Stimulated activated naive CD8-positive, alpha-beta T cell treated with anti-CD3 and anti-CD28 coated beads, Interleukin-15, amount 100 ng/mL, for 72 hours (primary cell): ENCODE data around the gene QRFP.
A peak's percentile ranks its signal among the peaks of the same experiment; 100 is the strongest.

Experiments
- ATAC-seq: fragments of 150-1000 bp; cut with Tn5 transposase; 2 replicates; pipeline ENCODE4 v1.10.0; 2021; ENCODE audit warnings: mild to moderate bottlenecking, moderate library complexity
- DNase-seq, 2 donors: peaks; one replicate each; pipeline ENCODE4 v3.0.0; 2021 to 2022
- H3K27ac Mint-ChIP-seq, 2 donors: one replicate each; pipeline ENCODE4 v1.8.0; 2022; ENCODE audit warnings: mild to moderate bottlenecking in 2 of 2, mixed read lengths in 2 of 2, moderate library complexity in 2 of 2
- H3K27me3 Mint-ChIP-seq: one replicate; pipeline ENCODE4 v1.8.0; 2022; ENCODE audit warnings: mixed read lengths
- H3K4me1 Mint-ChIP-seq: one replicate; pipeline ENCODE4 v1.8.0; 2022; ENCODE audit warnings: mild to moderate bottlenecking, mixed read lengths
- H3K4me3 Mint-ChIP-seq, 2 donors: one replicate each; pipeline ENCODE4 v1.8.0; 2022; ENCODE audit warnings: mild to moderate bottlenecking in 2 of 2, mixed read lengths in 2 of 2, moderate library complexity in 1 of 2
- H3K9me3 Mint-ChIP-seq, 2 donors: one replicate each; pipeline ENCODE4 v1.8.0; 2022; ENCODE audit warnings: mixed read lengths in 2 of 2

QRFP gene

GRCh38 chr9:130903194-130904069 is 6.8 kb upstream of the QRFP start:
- Mint-ChIP-seq H3K4me1 (no peaks in the 10 kb centered on the region), H3K27me3 (no peaks in the 10 kb centered on the region), H3K4me3 (no peak overlapping the region), H3K27ac (no peak overlapping the region), H3K9me3 (no peaks in the 10 kb centered on the region)
- ATAC-seq (no peak), DNase-seq (no peak)

DNA sequence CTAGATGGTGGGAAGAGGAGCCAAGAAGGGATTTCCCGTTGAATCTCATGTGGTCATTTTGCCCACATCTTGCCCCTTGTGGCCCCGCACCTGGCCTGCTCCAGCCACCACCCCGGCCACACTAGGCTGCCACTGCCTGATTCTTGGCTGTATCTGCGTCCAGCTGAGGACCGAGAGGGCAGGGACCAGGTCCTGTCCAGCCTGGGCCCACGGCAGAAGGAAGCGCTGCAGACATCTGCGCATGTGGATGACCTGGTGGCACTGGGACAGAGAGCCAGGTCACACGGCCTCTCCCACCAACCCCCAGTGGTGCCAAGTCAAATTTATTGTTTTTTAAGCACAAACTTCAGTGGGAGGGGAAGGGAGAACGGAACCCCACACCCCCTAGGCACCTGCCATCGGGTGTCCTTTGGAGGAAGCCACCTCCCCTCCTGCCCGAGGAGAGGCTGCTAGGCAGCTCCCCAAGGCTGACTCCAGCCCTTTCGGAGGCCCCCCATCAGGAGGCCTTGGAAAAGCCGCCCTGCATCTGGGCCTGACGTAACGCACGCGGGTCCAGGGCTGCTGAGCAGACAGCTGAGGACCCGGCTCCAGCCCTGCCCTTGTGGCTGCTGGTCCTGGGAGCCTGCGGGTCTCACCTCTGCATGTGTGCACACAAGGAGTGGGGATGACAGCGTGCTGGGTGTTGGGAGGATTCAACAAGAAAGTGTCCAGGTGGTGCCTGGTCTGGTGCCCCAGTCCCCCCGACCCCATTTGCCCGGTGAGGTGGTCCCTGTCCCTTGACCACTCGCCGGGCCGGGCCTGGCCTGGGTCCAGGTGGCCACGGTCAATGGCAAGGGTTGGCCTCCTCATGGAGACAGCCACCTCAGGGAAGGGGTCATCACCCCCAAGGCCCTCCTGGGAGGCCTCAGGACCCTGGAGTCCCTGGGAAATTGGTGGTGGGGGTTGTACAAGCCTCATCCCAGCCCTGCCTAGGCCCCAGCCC is 5.9 kb upstream of the QRFP start:
- ATAC-seq (no peak), DNase-seq (no peak)
- H3K27ac Mint-ChIP-seq = no peak overlapping the region
- H3K4me3 Mint-ChIP-seq = no peak overlapping the region
- H3K9me3 Mint-ChIP-seq = no peaks in the 10 kb centered on the region
- H3K27me3 Mint-ChIP-seq = no peaks in the 10 kb centered on the region
- H3K4me1 Mint-ChIP-seq = no peaks in the 10 kb centered on the region

GRCh38 chr9:130901498-130902203 is 5.0 kb upstream of the QRFP start:
- ATAC-seq (no peak), DNase-seq (no peak)
- Mint-ChIP-seq H3K4me3 (no peak overlapping the region), H3K27me3 (no peaks in the 10 kb centered on the region), H3K9me3 (no peaks in the 10 kb centered on the region), H3K27ac (no peak overlapping the region), H3K4me1 (no peaks in the 10 kb centered on the region)

- Mint-ChIP-seq H3K27me3 (no peaks in the 10 kb centered on the region), H3K27ac (no peak overlapping the region), H3K4me1 (no peaks in the 10 kb centered on the region), H3K9me3 (no peaks in the 10 kb centered on the region), H3K4me3 (no peak overlapping the region)
- DNase-seq (no peak), ATAC-seq (no peak)
These were observed 4.3 kb upstream of the QRFP start for GRCh38 chr9:130900701-130901497.

DNA sequence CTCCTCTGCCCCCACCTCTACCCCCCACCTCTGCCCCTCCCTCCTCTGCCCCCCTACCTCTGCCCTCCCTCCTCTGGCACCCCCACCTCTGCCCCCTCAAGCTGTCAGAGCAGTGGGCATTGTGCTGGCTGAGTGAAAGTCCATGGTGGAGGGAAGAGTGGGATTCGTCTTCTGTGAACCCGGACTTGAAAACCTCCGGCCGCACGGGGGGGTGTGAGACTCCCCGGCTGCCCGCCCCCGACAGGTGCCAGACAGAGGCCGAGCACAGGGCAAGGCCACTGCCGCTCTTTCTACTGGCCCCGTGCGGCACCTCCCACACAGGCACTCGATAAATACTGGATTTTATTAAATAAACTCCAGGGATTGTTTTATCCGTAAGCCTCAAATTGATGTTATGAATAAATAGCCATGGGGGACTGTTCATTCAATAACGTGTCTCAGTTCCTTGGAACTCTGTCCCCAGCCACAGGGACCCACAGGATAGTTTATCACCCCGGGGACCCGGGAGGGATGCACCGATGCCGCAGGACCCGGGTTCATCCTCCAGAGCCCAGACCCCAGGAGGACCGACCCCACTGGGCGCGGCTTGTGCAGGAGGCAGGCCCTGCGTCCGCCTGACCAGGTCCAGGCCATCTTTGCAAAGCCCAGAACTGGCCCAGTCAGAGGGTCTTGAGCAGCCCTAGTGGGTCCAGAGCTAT is 2.6 kb upstream of the QRFP start:
- H3K4me3 Mint-ChIP-seq = no peak overlapping the region
- H3K27me3 Mint-ChIP-seq = no peaks in the 10 kb centered on the region
- H3K4me1 Mint-ChIP-seq = no peaks in the 10 kb centered on the region
- ATAC-seq = no peak
- DNase-seq = no peak
- no peaks in the 10 kb centered on the region for H3K9me3 Mint-ChIP-seq
- H3K27ac Mint-ChIP-seq = no peak overlapping the region

DNA sequence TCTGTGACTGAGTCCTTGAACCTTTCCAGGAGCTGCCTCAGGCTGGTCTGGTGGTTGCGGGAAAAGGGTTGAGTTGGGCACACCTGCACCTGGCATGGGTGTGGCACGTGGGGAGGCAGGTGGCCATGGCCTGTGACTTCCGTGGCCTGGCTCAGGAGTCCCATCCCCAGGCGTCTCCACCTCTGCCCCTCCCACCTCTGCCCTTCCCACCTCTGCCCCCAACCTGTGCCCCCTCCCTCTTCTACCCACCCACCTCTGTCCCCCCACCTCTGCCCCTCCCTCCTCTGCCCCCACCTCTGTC is 1.9 kb upstream of the QRFP start:
- ATAC-seq (no peak), DNase-seq (no peak)
- Mint-ChIP-seq H3K4me3 (no peak overlapping the region), H3K9me3 (no peaks in the 10 kb centered on the region), H3K4me1 (no peaks in the 10 kb centered on the region), H3K27ac (peak overlapping the region in 1 of 2 donors; percentile 12), H3K27me3 (no peaks in the 10 kb centered on the region)

DNA sequence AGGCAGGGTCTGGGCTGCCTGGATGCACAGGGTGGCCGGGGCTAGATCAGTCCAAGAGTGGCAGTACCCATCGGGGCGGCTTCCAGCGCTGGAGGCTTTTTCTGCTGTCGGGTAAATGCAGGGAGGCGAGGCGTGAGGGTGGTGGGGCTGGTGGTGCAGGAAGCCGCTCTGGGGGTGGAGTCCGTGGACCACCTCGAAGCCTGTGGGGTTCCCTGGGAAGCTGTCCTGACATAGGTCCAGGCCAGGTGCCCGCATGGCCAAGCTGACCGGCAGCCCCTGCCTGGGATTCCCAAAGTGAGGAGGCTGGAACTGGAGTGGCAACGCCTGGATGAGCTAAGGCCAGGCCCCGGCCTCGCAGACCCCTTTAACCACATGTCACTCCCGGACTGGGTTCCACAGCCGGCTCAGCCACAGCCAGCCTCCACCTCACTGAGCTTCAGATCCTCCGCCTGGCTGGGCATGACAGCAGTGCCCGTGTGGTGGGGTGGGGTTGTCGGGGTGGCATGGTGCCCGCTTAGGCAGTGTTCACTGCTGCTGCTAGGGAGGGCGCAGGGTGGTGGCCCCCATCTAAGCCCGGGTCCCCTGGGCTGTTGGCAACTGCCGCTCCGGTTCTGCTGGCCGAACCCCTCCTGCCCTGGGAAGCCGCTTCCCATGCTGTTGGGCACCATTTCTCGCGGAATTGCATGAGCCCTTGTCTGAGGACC is 1.4 kb upstream of the QRFP start:
- no peaks in the 10 kb centered on the region for H3K27me3 Mint-ChIP-seq

GRCh38 chr9:130897105-130897751 is 616 bp upstream of the QRFP start:
- H3K9me3 Mint-ChIP-seq = no peaks in the 10 kb centered on the region
- peak; percentile 54 for ATAC-seq
- DNase-seq = no peak
- no peaks in the 10 kb centered on the region for H3K4me1 Mint-ChIP-seq
- no peak overlapping the region for H3K4me3 Mint-ChIP-seq
- H3K27me3 Mint-ChIP-seq = no peaks in the 10 kb centered on the region
- H3K27ac Mint-ChIP-seq = peak overlapping the region in 1 of 2 donors; percentile 59

More for the DNA sequence above, 1.4 kb upstream of the QRFP start:
- Mint-ChIP-seq H3K4me3 (no peak overlapping the region), H3K9me3 (no peaks in the 10 kb centered on the region), H3K27ac (no peak overlapping the region), H3K4me1 (no peaks in the 10 kb centered on the region)
- ATAC-seq (no peak), DNase-seq (no peak)

DNA sequence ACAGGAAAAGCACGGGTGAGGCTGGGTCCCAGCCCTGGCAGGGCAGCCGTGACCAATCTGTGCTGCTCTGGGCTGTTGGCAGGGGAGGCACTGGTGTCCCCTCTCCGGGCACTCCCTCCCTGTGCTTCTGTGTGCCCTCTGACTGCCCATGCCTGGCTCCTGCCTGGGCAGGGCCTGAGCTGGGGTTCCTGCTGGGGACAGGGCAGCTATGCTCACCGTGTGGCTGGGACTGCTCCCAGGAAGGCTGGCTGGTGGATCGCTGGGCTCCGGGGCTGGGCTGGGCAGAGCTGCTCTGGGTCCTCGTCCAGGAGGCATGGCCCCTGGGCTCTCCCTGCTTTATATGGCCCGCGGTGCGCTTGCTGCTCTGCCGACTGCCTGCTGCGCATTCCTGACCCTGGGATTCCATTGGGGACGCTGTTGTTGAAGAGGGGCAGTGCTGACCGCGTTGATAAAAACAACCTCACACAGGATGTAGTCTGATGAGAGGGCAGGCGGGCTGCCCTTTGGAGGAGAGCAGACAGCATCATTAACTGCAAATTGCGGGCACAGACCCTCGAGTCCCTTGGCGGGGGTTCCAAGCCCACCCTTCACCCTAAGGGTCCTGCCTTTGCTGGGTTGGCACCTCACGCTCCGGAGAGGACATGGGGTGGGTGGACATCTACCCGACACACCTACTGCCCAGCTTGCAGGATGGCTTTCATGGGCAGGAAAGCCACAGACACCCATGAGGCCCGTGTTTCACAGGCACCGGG is 955 bp downstream of the QRFP start:
- Mint-ChIP-seq H3K4me3 (no peak overlapping the region), H3K4me1 (no peaks in the 10 kb centered on the region), H3K27ac (peak overlapping the region in 1 of 2 donors; percentile 67), H3K27me3 (no peaks in the 10 kb centered on the region), H3K9me3 (no peaks in the 10 kb centered on the region)
- DNase-seq = no peak
- ATAC-seq = no peak

GRCh38 chr9:130895038-130895437 is 1.6 kb downstream of the QRFP start:
- H3K27me3 Mint-ChIP-seq = no peaks in the 10 kb centered on the region
- peak overlapping the region in 1 of 2 donors; percentile 30 for H3K27ac Mint-ChIP-seq

GRCh38 chr9:130894546-130894945 is 2.1 kb downstream of the QRFP start:
- Mint-ChIP-seq H3K27ac (no peak overlapping the region), H3K9me3 (no peaks in the 10 kb centered on the region), H3K4me1 (no peaks in the 10 kb centered on the region), H3K27me3 (no peaks in the 10 kb centered on the region), H3K4me3 (no peak overlapping the region)
- no peak for DNase-seq
- no peak for ATAC-seq

More at GRCh38 chr9:130895038-130895437, 1.6 kb downstream of the QRFP start:
- Mint-ChIP-seq H3K9me3 (no peaks in the 10 kb centered on the region), H3K4me1 (no peaks in the 10 kb centered on the region), H3K4me3 (no peak overlapping the region)
- no peak for ATAC-seq
- DNase-seq = no peak

GRCh38 chr9:130893341-130894101 is 3.1 kb downstream of the QRFP start:
- H3K27me3 Mint-ChIP-seq = no peaks in the 10 kb centered on the region
- no peaks in the 10 kb centered on the region for H3K4me1 Mint-ChIP-seq
- DNase-seq (no peak), ATAC-seq (no peak)
- no peak overlapping the region for H3K4me3 Mint-ChIP-seq
- H3K27ac Mint-ChIP-seq = peak overlapping the region in 1 of 2 donors; percentile 59
- no peaks in the 10 kb centered on the region for H3K9me3 Mint-ChIP-seq
